GM21381 (cell line): ENCODE measurements around the gene SOD3.

Source experiments
- ATAC-seq: cut with Tn5 transposase; IDR thresholded peaks from one replicate; pipeline ENCODE4 v1.9.1; 2021; ENCODE audit warnings: mild to moderate bottlenecking, moderate library complexity; ENCODE audit not compliant: unreplicated experiment

Gene SOD3

GRCh38 chr4:24800325-24800895 is 5.0 kb downstream of the SOD3 start:
- no peak for ATAC-seq

- ATAC-seq = no peak
Observed at GRCh38 chr4:24801136-24801855, 5.9 kb downstream of the SOD3 start.

GRCh38 chr4:24802648-24803047 is 7.3 kb downstream of the SOD3 start:
- no peak for ATAC-seq

- no peak for ATAC-seq
Observed at GRCh38 chr4:24805067-24805466, 9.7 kb downstream of the SOD3 start.

GRCh38 chr4:24805566-24805965 is 10.2 kb downstream of the SOD3 start:
- no peak for ATAC-seq

GRCh38 chr4:24806206-24806990 is 11.0 kb downstream of the SOD3 start:
- ATAC-seq = no peak

GRCh38 chr4:24807611-24808010 is 12.2 kb downstream of the SOD3 start:
- no peak for ATAC-seq

- ATAC-seq = no peak
Observed at GRCh38 chr4:24808261-24808660, 12.9 kb downstream of the SOD3 start.

- no peak for ATAC-seq
Observed at GRCh38 chr4:24808955-24809354, 13.6 kb downstream of the SOD3 start.

- no peak for ATAC-seq
Observed at GRCh38 chr4:24809376-24809775, 14.0 kb downstream of the SOD3 start.

GRCh38 chr4:24809815-24810405 is 14.5 kb downstream of the SOD3 start:
- ATAC-seq = no peak

- ATAC-seq = no peak
Observed at GRCh38 chr4:24810871-24811631, 15.7 kb downstream of the SOD3 start.

- ATAC-seq = no peak
Observed at GRCh38 chr4:24813732-24814131, 18.4 kb downstream of the SOD3 start.

- no peak for ATAC-seq
Observed at GRCh38 chr4:24816797-24817196, 21.4 kb downstream of the SOD3 start.

GRCh38 chr4:24820541-24820940 is 25.2 kb downstream of the SOD3 start:
- ATAC-seq = no peak

GRCh38 chr4:24824720-24825119 is 29.3 kb downstream of the SOD3 start:
- no peak for ATAC-seq

- ATAC-seq = no peak
Observed at GRCh38 chr4:24831637-24832036, 36.3 kb downstream of the SOD3 start.

GRCh38 chr4:24835696-24836095 is 40.3 kb downstream of the SOD3 start:
- ATAC-seq = no peak

- no peak for ATAC-seq
Observed at GRCh38 chr4:24836661-24837242, 41.4 kb downstream of the SOD3 start.

GRCh38 chr4:24837336-24837735 is 42.0 kb downstream of the SOD3 start:
- ATAC-seq = no peak

GRCh38 chr4:24837781-24838180 is 42.4 kb downstream of the SOD3 start:
- no peak for ATAC-seq
